Large intestine (tissue), 3 donors: ENCODE data around the gene CSN2. TPM values are rescaled to one million over a fixed set of nuclear protein-coding genes. Genes with fewer than 3 reads are reported as not detected.

ENCODE experiments used
- DNase-seq, 2 donors: peaks; one replicate each; pipeline versions ENCODE4 v3.0.0 to v3.0.0-alpha.2; 2013
- H3K27ac ChIP-seq: one replicate; pipeline ENCODE4 v1.5.1; 2013; ENCODE audit warnings: low read length
- H3K27me3 ChIP-seq: 2 replicates; pipeline ENCODE4 v1.6.1; 2013; ENCODE audit warnings: low read length; ENCODE audit not compliant: control insufficient read depth, insufficient read depth
- H3K36me3 ChIP-seq: 2 replicates; pipeline ENCODE4 v1.6.1; 2013; ENCODE audit warnings: low read length; ENCODE audit not compliant: control insufficient read depth, insufficient read depth
- H3K4me1 ChIP-seq: one replicate; pipeline ENCODE4 v1.6.1; 2013; ENCODE audit warnings: low read length; ENCODE audit not compliant: control insufficient read depth, insufficient read depth
- H3K4me3 ChIP-seq: one replicate; pipeline ENCODE4 v1.5.1; 2013; ENCODE audit warnings: low read length
- H3K9me3 ChIP-seq: one replicate; pipeline ENCODE4 v1.6.1; 2013; ENCODE audit warnings: mild to moderate bottlenecking, low read depth, low read length, moderate library complexity; ENCODE audit not compliant: control insufficient read depth
- WGBS: methylation state at CpG from one replicate; pipeline ENCODE4 v1.1.5; 2013; ENCODE audit warnings: low lambda C conversion rate; ENCODE audit not compliant: insufficient coverage; 5-methylcytosine and 5-hydroxymethylcytosine counted together
- polyA plus RNA-seq: library from polyadenylated mRNA; unstranded; fragments of 120-200 nt; gene quantifications from one replicate; pipeline ENCODE4 v1.2.1, GENCODE V29; 2013

The CSN2 gene
- polyA plus RNA-seq, 1 donor: not detected

DNA sequence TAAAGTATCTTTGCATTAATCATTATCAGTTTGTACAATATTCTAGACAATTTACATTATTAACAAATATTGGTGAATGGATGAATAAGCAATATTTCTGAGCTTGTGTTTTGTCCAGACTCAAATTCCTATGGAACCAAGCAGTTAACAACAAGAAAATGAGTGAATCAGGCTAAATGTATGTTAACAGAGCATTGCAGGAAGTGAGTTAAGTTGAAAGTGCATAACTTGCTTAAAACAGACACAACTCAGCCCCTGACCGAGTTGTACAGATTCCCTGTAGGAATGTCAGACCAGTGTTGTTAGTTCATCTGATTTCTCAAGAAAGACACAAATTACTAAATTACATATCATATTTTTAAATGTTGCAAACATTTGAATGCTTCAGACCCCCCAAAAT is 58.4 kb downstream of the CSN2 start:
- Histone ChIP-seq H3K27ac (no peak overlapping the region), H3K4me3 (no peak overlapping the region), H3K4me1 (no peaks in the 10 kb centered on the region), H3K27me3 (no peaks in the 10 kb centered on the region), H3K36me3 (no peaks in the 10 kb centered on the region), H3K9me3 (no peaks in the 10 kb centered on the region)
- DNase-seq: no peak
- 67% methylated on average over 1 of the region's 1 CpG for WGBS

Other genes with a start within 250 kb of the CSN2 start
- gene SULT1B1, start 205.1 kb downstream of the CSN2 start, polyA plus RNA-seq: 118 TPM
- 134 TPM for gene SULT1E1, start 105.6 kb downstream of the CSN2 start, polyA plus RNA-seq
- not detected for gene CSN1S1, start 34.7 kb downstream of the CSN2 start, polyA plus RNA-seq
- gene STATH, start 30.2 kb upstream of the CSN2 start, polyA plus RNA-seq: not detected
- not detected for gene HTN3, start 62.7 kb upstream of the CSN2 start, polyA plus RNA-seq
- gene HTN1, start 84.7 kb upstream of the CSN2 start, polyA plus RNA-seq: not detected
- gene PRR27, start 188.5 kb upstream of the CSN2 start, polyA plus RNA-seq: 0.16 TPM
- gene ODAM, start 230.0 kb upstream of the CSN2 start, polyA plus RNA-seq: 2.5 TPM